NCI-H2171 (cell line): Measurements from ENCODE around the gene MXD3.
"Not testable (repeated sequence)": the region's sequence is repeated elsewhere in the genome, so short reads cannot be mapped to it uniquely, and the experiment has no call there.

Experiments used
- DNase-seq: peaks from one replicate; lab custom pipeline; 2025; lab: John Stamatoyannopoulos, UW

Gene MXD3

DNA sequence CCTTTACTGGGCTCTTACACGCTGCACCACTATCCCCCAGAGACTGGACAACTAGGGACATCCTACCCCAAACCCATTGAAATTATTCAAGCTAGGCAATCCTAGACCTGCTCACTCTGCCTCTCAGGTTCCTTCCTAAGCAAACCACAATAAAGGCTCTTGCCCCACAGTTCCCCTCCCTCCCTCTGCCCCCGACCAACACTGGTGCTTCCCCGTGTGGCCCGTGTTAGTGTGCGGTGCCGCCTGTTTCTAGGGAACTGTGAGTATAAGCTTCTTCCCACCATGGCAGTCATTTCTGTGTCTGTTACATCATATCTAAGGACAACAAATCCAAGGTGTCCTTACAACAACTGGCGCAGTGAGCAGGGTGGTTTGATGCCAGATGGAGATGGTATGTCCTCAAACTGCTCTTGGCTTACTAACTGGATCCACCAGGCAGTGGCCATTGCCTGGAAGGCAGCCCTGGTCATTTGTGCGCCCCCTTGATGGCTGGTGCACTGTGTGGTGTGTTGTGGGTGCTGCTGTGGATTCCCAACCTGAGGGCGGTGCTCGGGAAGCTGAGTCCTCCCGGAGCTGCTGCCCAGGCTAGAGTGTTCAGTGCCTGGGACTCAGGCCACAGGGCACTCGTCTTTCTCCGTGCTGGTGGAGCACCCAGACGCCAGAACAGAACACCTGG, 8.4 kb upstream of the MXD3 start:
- DNase-seq, result no peak

DNA sequence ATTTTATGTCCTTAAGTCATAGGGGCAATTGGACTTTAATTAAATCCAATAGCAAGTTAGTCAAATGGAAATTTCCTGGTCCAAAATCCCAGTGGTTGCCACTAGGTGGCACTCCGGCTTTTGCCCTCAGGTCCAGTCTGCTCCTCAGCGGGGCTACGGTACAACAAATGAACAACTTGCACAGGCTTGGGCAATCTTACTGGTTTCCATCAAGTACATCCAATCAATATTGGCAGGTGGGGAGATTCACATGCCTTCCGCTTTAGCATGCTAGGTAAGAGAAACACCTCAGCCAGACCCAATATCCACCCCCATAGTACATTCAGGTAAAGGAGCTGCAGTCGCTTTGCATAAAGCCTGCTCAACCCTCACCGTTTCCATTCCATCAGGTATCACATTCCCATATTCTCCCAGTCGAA, 6.3 kb upstream of the MXD3 start:
- peak; percentile 7 for DNase-seq

DNA sequence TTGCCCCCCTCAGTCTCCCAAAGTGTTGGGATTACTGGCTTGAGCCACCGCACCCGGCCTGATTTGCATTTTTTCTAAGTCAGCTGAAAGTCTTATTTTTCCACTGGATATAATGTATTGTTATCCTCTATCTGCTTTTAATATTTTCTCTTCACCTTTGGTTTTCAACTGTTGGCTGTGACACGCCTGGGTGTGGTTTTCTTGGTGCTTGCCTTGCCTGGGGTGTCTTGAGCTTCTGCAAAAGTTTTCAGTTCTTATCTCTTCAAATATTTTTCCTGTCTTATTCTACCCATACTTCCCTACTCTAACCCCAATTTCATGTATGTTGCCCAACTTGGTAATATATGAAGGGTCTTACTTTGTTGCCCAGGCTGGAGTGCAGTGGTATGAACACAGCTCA, 4.3 kb upstream of the MXD3 start:
- DNase-seq, result no peak

DNA sequence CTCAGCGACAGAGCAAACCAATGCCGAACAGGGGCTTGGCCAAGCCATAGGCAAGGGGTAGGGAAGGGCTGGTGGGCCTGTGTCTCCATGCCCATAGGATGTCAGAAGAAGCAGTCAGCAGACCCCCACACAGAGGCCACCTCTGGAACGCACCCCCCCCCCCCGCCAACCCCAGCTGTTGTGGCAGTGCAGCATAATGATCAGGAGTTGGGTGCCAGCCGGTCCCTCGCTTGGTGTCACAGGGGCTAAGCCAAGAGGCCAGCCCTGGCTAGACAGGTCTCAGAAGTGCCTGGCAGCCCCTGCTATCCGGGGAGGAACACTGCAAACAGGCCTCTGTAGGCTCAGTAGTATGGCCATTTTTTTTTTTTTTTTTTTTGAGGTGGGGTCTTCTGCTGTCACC, 3.7 kb upstream of the MXD3 start:
- no peak for DNase-seq

DNA sequence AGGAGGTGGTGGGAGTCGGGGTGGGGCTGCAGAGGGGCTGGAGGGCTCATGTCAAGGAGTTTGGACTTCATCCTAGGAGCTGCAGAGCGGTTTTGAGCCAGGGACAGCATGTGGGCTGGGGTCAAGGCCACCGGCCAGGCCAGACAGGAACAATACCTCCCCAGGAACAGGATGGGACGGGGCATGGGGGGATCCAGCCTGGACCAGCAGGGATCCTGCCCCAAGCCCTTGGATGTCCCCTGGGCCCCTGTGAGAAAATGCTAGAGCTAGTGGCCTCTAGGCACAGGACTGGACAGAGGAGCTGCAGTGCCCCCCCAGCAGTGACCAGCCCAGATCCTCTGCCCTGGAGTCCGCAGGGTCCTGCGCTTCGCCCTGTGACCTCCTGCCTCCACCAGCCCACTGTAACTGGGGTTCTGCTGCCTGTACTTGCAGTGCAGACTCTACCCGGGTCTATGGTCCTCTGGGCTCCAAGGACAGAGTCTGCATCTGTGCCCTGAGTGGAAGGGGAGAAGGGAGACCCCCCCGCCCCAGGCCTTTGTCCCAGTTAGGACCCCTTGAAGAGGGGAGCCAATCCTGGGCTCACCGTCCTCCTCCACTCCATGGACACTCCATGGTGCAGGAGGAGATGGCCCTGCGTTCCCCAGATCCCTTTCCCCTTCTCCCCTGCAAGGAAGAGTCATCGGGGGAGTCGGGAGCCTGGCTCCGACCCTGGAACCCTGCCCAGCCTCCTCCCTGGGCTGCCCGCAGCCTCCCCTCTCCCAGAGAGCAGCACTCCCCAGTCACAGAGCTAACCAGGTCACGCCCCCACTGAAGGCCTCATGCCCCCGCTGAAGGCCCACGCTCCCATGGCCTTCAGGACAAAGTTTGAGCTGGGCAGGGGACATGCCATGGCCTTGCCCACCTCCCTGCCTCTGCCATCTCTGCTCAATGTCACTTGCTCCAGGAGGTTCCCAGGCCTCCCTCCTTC, 3.0 kb upstream of the MXD3 start:
- no peak for DNase-seq

DNA sequence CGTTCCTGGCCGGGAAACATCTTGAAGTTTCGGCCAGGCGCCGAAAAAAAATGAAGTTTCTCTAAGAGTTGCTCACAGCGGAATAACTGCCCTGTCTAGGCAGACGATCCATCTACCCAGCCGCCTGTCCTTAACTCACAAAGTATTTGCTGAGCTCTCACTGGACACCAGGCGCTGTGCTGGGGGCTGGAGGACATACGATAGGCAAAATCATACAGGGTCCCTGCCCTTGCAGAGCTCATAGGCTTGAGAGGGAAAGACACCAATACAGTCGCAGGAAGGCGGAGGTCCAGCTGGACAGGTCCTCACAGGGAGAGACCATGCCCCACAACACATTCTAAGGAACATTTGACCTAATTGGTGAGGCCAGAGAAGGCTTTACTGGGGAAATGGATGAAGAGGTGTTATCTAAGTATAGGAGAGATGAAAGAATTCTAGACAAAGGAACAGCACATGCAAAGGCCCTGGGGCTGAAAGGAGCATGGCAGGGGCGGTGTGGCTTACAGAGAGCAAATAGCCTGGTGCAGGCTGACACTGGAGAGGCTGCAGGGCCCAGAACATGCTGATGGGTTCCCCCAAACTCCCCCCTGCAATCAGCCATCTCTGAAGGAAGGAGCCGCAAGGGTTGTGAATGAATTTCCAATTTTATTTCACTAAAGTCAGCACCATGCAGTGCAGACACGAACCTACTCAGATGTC, 2.0 kb upstream of the MXD3 start:
- DNase-seq, result no peak

DNA sequence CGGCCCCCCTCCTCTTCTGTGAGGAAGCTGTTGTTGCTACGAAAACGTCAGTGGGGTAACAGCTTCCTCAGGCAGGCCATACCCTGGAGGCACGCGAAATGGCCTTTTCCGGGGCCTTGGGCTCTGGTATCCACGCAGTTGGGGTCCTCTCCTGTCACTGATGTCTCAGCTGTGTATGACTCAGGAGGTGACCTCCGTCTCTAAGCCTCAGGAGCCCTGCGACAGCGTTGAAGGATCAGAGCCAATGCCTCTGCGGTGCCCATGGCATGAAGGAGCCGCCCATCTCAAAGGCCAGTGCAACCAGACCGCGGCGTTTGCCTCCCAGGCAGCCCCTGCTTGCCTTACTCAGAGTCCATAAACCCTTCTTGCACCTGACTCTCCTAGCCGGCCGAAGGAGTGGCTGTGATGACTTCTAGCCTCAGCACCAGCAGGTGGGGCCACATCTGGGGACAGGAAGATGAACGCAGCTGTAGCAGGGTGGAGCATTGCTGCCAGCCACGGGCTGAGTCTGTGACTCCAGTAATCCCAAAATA, 1.0 kb upstream of the MXD3 start:
- peak; percentile 6 for DNase-seq

DNA sequence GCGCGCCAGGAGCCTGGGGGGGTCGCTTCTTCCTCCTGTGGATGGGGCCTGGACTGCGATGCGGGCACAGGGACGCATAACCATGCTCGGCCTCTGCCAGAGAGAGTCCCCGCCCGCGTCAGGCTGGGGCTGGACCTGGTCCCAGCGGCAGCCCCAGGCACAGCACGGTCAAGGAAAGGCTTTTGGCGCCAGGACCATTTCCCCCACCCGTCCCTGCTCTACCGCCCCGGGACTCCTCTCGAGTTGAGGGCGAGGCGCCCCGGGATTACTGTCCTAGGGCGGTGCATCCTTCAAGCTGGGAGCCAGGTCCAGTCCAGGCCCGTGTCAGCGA, 341 bp downstream of the MXD3 start:
- DNase-seq, result no peak

DNA sequence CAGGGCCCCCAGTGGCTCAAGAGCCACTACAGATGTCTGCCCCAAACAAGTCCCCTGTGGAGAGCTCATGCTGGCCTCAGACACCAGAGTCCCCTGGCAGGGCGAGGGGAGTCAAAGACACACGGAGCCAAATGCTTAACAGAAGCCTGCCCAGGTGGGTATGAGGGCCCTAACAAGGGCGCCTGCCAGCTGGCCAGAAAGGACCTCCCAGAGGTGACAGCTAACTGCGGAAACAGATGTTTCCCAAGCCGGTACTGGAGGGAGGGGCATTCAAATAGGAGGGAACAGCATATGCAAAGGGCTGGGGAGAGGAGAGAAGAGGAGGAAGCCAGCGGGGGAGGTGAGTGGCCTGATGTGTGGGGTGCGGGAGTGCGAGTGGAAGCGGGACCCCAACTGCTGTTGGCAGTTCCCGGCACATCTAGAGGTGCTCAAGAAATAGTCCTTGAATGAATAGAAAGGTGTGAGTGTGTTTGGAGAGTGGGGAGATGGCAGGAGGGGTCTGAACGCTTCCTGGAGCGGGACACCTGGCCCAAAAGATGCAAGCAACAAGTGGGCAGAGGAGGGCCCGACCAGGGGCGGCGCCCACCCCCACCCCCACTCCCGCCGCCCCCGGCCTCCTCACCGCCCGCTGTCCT, 824 bp downstream of the MXD3 start:
- DNase-seq, result peak; percentile 17

DNA sequence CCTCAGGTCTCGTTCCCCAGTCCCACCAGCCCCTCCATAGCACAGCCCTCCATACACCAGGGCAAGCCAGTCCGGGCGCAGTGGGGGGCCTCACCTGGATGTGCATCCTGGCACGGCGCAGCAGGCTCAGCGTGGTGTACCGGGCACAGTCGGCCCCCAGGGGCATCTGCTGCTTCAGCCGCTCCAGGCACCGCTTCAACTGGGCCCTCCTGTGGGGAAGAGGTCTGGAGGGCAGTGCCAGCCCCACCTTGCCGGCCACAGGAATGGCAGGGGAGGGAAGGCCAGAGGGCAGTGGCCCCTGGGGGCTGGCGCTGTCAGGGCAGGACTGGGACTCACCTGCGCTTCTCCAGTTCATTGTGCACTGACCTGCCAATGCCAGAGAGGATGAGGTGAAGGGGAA, 1.4 kb downstream of the MXD3 start:
- no peak for DNase-seq

DNA sequence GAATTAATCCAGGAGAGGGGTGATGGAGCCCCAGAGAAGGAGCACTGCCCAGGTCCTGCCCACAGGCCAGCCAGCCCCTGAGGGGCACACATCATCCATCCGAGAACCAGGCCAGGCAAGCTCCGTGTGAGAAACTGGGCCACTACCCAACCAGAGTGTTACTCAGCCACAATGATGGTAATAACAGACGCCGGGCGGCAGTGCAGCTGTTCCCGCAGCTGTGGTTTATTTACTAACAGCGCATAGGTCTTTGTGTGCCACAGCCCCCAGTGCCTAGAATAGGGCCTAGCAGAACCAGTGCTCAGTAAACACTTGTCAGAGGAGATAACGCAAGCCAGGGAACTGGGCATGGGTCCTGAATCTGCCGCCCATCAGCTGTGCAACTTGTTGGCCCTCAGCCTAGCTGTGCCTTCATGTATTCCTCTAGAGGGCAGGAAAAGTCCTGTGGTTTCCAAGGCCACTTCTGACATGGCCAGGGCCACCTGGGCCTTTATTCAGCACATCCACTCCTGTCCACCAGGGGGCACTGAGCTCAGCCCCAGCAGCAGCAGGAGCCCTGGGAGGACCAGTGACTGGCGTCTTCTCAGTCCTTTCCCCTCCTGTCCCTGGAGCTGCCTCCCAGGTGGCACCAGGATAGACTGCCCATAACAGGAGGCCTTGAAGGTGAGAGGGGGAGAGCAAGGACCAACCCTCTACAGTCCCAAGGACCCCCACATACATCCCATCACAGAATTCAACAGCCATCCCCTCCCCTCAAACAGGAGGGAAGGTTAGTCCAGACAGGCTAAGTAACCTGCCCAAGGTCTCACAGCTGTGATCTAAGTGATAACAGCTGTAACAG, 2.1 kb downstream of the MXD3 start:
- no peak for DNase-seq

DNA sequence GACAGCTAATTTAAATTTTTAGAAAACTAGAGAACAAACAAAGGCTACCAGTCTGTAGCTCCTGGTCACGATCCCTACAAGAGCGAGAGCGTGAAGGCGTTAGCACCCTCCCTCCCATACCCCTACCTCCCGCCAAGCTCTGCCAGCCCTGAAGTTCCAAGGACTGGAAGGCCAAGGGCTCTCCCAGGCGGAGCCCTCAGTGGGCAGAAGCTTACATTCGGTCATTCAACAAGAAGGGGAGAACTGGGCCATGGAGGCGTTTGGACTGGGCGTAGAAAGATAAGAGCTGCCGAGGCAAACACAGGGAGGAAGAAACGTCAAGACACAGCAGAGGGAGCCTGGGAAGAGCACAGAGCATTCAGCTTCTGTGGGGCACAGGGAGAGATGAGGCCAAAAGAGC, 3.0 kb downstream of the MXD3 start:
- no peak for DNase-seq

DNA sequence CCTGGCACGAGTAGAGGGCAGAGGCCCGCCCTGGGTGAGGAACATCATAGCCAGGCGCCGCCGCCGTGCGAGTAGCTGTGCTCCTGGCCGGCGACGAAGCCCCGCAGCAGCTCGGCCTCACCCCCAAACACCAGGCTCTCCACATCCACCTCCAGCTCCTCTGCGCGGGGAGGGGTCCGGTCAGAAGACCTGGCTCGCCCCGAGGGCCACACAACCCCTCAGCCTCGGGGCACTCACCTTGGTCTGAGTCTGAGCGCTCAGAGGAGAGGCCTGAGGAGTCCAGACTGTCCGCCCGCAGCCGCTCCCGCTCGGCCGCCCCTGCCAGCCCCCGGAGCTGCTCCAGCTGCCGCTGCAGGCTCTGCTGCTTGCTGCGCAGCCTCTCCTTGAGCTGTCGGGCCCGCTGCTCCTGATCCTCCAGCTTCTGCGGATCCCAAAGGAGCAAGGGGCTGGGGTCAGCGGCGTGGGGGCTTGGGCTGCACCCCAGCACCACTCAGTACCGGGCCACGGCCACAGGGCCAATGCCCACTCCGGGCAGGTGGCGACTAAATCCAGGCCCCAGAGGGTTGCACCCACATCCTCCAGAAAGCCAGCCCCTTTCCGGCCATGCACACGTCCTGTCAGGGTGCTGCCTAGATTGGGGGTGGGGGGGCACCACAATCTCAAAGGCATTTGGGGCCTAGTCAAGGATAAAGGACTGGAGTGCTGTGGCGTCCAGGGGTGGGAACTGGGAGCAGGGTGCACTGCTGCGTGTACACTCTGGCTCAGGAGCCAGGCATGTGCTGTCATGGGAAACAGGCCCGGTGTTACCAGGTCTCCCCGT, 3.9 kb downstream of the MXD3 start:
- no peak for DNase-seq

DNA sequence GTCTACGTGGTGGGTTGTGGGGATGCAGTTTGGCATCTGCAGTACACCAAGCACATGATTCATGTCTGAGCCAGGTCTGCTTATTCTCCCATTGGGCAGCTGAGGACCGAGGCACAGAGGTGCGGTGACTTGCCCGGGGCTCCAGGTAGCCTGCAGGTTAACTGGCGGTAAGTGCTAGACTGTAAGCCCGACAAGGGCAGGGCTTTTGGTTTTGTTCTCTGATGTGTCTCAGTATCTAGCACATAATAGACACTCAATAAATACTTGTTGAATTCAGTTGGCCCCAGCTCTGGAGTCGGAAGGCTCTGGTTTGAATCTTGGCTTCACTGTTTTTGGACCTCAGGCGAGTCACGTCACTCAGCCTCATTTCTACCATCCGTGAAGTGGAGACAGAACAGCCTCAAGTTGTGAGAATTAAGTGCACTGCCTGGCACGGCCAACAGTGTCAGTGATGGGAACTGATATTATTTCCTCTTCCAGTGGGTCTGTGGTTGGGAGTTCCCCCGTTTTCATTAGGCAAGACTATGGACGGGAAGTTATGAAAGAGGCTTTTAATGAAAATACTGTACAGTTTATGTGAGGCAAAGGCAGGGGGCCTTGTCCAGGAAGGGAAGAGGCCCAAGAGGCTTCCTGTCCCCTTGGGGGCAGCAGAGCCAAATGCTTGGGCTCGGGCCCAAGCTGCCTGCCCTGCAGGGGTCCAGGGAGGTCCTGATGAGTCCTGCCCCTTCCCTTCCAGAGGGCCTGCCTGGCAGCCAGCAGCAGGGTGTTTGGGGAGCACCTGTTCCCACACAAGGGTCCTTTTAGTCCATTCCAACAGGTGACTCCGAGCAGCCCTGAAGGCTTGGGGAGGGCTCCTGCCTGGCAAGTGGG, 4.8 kb downstream of the MXD3 start:
- DNase-seq, result no peak

DNA sequence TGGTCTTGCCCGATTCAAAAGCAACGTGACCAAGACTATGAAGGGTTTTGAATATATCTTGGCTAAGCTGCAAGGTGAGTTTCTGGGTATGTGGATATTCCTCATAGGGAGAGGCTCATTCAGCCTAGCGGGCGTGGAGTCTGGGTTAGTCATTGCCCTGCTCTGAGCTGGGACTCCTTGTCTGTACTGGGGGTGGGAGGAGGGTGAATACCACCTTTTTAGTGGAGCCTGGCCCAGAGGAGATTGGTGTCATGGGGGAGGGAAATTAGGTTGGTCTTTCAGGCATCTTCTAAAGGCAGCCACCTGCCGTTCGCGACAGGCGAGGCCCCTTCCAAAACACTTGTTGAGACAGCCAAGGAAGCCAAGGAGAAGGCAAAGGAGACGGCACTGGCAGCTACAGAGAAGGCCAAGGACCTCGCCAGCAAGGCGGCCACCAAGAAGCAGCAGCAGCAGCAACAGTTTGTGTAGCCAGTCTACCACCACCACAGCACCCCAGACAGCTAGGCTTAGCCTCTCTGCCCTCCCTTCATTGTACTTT, 5.5 kb downstream of the MXD3 start:
- DNase-seq, result not testable (repeated sequence)

DNA sequence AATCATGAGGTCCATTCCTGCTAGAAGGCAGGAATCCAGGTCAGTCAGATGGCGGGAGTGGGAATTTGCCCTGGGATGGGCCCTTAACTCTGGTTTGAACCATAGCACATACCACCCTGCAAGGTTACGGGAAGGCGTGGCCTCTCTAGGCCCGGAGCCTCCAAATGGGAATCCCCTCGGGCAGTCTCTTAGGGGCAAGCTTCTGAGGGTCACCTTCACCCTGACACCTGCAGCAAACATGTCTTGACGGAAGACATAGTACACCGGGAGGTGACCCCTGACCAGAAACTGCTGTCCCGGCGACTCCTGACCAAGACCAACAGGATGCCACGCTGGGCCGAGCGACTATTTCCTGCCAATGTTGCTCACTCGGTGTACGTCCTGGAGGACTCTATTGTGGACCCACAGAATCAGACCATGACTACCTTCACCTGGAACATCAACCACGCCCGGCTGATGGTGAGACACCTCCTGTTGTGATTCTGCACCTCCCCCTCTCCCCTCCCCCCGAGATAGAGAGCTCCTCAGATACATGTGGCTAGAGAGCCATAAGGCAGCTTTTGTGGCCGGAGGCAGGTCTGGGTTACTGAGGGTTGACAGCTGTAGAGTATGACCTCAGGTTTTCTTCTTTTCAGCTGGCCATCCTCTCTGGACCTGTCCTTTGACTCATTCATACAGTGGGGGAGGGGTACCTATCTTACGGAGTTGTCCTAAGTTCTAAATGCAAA, 7.1 kb downstream of the MXD3 start:
- no peak for DNase-seq

DNA sequence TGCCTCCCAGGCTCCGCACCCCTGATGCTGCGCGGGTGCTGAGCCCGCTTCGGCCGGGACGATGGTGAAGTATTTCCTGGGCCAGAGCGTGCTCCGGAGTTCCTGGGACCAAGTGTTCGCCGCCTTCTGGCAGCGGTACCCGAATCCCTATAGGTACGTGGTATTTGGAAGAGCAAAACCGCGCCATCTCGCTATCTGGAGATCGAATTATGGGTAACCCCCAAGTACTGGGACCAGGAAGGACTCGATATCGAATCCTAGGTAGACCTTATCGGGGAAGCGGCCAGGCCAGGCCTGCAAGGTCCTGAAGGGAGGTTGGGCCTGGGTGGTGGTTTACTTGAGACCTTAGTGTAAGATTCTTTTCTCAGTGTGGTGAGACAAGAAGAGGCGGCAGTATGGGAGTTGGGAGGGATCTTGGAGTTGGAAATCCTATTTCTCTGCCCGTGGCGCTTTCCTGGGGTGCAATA, 7.7 kb downstream of the MXD3 start:
- no peak for DNase-seq
